K562 (cell line): ENCODE measurements around the gene SYCP3. TPM values are rescaled to one million over a fixed set of nuclear protein-coding genes. Genes with fewer than 3 reads are reported as not detected.

ENCODE experiments used
- ATAC-seq: fragments of 200-7000 bp; cut with Tn5 transposase; 3 replicates; pipeline ENCODE4 v1.9.1; 2020; ENCODE audit warnings: moderate library complexity
- BruUV-seq: library from RNA; stranded (reverse); fragments of 400-500 nt; replicated peaks from 2 replicates; lab custom pipeline; 2021; lab: Mats Ljungman, UMichigan
- CTCF ChIA-PET: fragments of 300-600 bp; formaldehyde crosslinking; extraction: SDS; loops from one replicate; lab custom pipeline; 2021; ENCODE audit warnings: low intra/inter-chr PET ratio; lab: Yijun Ruan, JAX
- POLR2A ChIA-PET: fragments of 300-600, 350-650 bp; sonication (Branson Sonifier 250); formaldehyde crosslinking; extraction: SDS; loops from one replicate; lab custom pipeline; 2021; ENCODE audit warnings: antibody characterized with exemption, inconsistent platforms; lab: Yijun Ruan, JAX
- DNase-seq, 4 experiments: peaks; one replicate each; pipeline versions ENCODE4 v3.0.0 to v3.0.0-alpha.2; 2011 to 2018; ENCODE audit warnings: low spot score in 3 of 4, mixed read lengths in 3 of 4; ENCODE audit errors: extremely low read depth in 1 of 4
- FAIRE-seq: peaks from 2 replicates; lab custom pipeline; 2011; peaks lifted over from hg19 to GRCh38; lab: Jason Lieb, UNC
- H2AFZ ChIP-seq: 2 replicates; pipeline ENCODE4 v1.6.0; 2011; ENCODE audit warnings: low read depth, low read length, control low read depth, inconsistent platforms
- H3K27ac ChIP-seq: fragments of 200-600 bp; 3 replicates; pipeline ENCODE4 v1.8.0; 2011; ENCODE audit warnings: low read depth, mild to moderate bottlenecking, control low read depth, inconsistent platforms, low read length, moderate library complexity, mixed read lengths; ENCODE audit errors: extremely low read depth
- H3K27me3 ChIP-seq, 2 experiments: fragments of 300-600 bp in 1 of 2; 2 replicates in 1 of 2; 3 replicates in 1 of 2; pipeline versions ENCODE4 v1.6.0 to v1.8.0; 2011; ENCODE audit warnings: inconsistent platforms in 2 of 2, low read length in 2 of 2, mild to moderate bottlenecking in 1 of 2, mixed read lengths in 1 of 2, moderate library complexity in 1 of 2; ENCODE audit not compliant: control insufficient read depth in 2 of 2, insufficient read depth in 2 of 2
- H3K36me3 ChIP-seq: fragments of 300-600 bp; 3 replicates; pipeline ENCODE4 v1.8.0; 2011; ENCODE audit warnings: mild to moderate bottlenecking, low read length, inconsistent platforms; ENCODE audit not compliant: control insufficient read depth, insufficient read depth
- H3K4me1 ChIP-seq, 2 experiments: fragments of 200-600 bp in 1 of 2; replicated peaks in 1 of 2; 2 replicates in 1 of 2; 3 replicates in 1 of 2; pipeline versions ENCODE4 v1.5.1 to v1.8.0; 2011; ENCODE audit warnings: inconsistent platforms in 2 of 2, low read length in 2 of 2, mild to moderate bottlenecking in 1 of 2, mixed read lengths in 1 of 2, moderate library complexity in 1 of 2; ENCODE audit not compliant: control insufficient read depth in 2 of 2, insufficient read depth in 2 of 2
- H3K4me2 ChIP-seq: 2 replicates; pipeline ENCODE4 v1.6.1; 2011; ENCODE audit warnings: low read length, control low read depth, inconsistent platforms, mixed read lengths; ENCODE audit not compliant: insufficient read depth
- H3K4me3 ChIP-seq: fragments of 200-600 bp; sonication (generic), shearing (Covaris generic); 2 replicates; pipeline ENCODE4 v1.5.1; 2016; ENCODE audit warnings: control low read depth, inconsistent platforms
- H3K79me2 ChIP-seq: fragments of 200-600 bp; 3 replicates; pipeline ENCODE4 v1.8.0; 2011; ENCODE audit warnings: low read length, inconsistent platforms; ENCODE audit not compliant: control insufficient read depth, insufficient read depth
- H3K9ac ChIP-seq, 2 experiments: 2 replicates each; pipeline versions ENCODE4 v1.6.0 to v1.6.1; 2011; ENCODE audit warnings: low read depth in 2 of 2, low read length in 2 of 2, control low read depth in 1 of 2, inconsistent platforms in 1 of 2, mild to moderate bottlenecking in 1 of 2, mixed read lengths in 1 of 2; ENCODE audit not compliant: insufficient read depth in 1 of 2
- H3K9me1 ChIP-seq: one replicate; pipeline ENCODE4 v1.6.0; 2011; ENCODE audit warnings: inconsistent platforms, mild to moderate bottlenecking, low read length, moderate library complexity; ENCODE audit not compliant: control insufficient read depth, insufficient read depth
- H3K9me3 ChIP-seq: replicated peaks from 2 replicates; pipeline ENCODE4 v1.5.1; 2011; ENCODE audit warnings: low read depth, low read length, inconsistent platforms; ENCODE audit not compliant: control insufficient read depth, insufficient read depth
- H4K20me1 ChIP-seq: replicated peaks from 2 replicates; pipeline ENCODE4 v1.6.1; 2011; ENCODE audit warnings: low read length, inconsistent platforms, mixed read lengths; ENCODE audit not compliant: control insufficient read depth, insufficient read depth
- GATAD2A ChIP-seq: fragments of 450-650 bp; IDR thresholded peaks from 2 replicates; pipeline ENCODE4 v1.6.1; 2017
- HEY1 ChIP-seq: fragments of 250-450 bp; sonication (Bioruptor Pico); IDR thresholded peaks from 2 replicates; pipeline ENCODE4 v1.5.0; 2020; ENCODE audit warnings: mild to moderate bottlenecking, moderate library complexity, borderline replicate concordance
- HSF4 ChIP-seq: fragments of 250-450 bp; sonication (Bioruptor Pico); IDR thresholded peaks from 2 replicates; pipeline ENCODE4 v2.1.2; 2022; ENCODE audit warnings: mild to moderate bottlenecking, moderate library complexity, borderline replicate concordance
- TAF7 ChIP-seq: fragments of 450-650 bp; IDR thresholded peaks from 2 replicates; pipeline ENCODE4 v1.6.1; 2016; ENCODE audit warnings: missing genetic modification characterization, missing compliant biosample characterization
- ZNF586 ChIP-seq: fragments of 450-650 bp; formaldehyde crosslinking; conservative IDR thresholded peaks from 2 replicates; pipeline ENCODE4 v1.4.0; 2020; ENCODE audit warnings: mild to moderate bottlenecking, moderate library complexity
- WGBS: fragments of 100-300 bp; shearing (Covaris generic); methylation state at CpG from one replicate; pipeline ENCODE4 v1.1.6; 2016; ENCODE audit warnings: low coverage, mixed read lengths; ENCODE audit not compliant: insufficient coverage; ENCODE audit errors: missing lambda C conversion rate; 5-methylcytosine and 5-hydroxymethylcytosine counted together
- in situ Hi-C: fragments of 300-500 bp; cut with MboI; formaldehyde crosslinking; loops from 4 replicates; pipeline ENCODE4 v1.15.0; 2018; ENCODE audit warnings: inconsistent platforms, mixed read lengths
- intact Hi-C: fragments of 100-400 bp; cut with micrococcal nuclease; formaldehyde crosslinking; loops from 2 replicates; pipeline ENCODE4 v1.14.2; 2022
- polyA plus RNA-seq, 8 experiments: library from polyadenylated mRNA; depleted of rRNA in 4 of 8; stranded (reverse) in 5 of 8; unstranded in 3 of 8; fragments of >200 nt; fragmentation: Nextera tagmentation in 2 of 8; fragmentation: Illumina TruSeq in 1 of 8; extraction: Ambion mirVana in 2 of 8; extraction: Trizol in 1 of 8; gene quantifications; 2 replicates each; pipeline versions ENCODE4 v1.2.1 to v1.2.3, GENCODE V29; 2011 to 2014; ENCODE audit warnings: inconsistent platforms in 1 of 8, missing spikeins in 1 of 8
- total RNA-seq, 7 experiments: library from RNA; depleted of rRNA in 6 of 7; stranded (reverse); fragments of >200 nt in 6 of 7; fragmentation: Illumina TruSeq in 2 of 7; extraction: Trizol in 2 of 7; gene quantifications; 2 replicates each; pipeline versions ENCODE4 v1.2.1 to v1.2.3, GENCODE V29; 2011 to 2021; ENCODE audit warnings: low replicate concordance in 1 of 7
- TF ChIP-seq, protein P1 (sequence below): fragments of 450-650 bp; formaldehyde crosslinking; conservative IDR thresholded peaks from 2 replicates; pipeline ENCODE4 v1.4.0; 2022; ENCODE audit warnings: mild to moderate bottlenecking, missing genetic modification characterization
- TF ChIP-seq, protein P2 (sequence below), 2 experiments: fragments of 450-650 bp; IDR thresholded peaks; 2 replicates each; pipeline ENCODE4 v1.6.1; 2018; ENCODE audit warnings: mild to moderate bottlenecking in 2 of 2, low read depth in 1 of 2; ENCODE audit not compliant: partially characterized antibody in 2 of 2
- TF ChIP-seq, protein P3 (sequence below): sonication (generic); formaldehyde crosslinking; IDR thresholded peaks from 2 replicates; pipeline ENCODE4 v1.8.0; 2022; ENCODE audit warnings: mild to moderate bottlenecking, missing genetic modification reagents
- TF ChIP-seq, protein P4 (sequence below): fragments of 250-450 bp; sonication (Bioruptor Pico); IDR thresholded peaks from 2 replicates; pipeline ENCODE4 v1.4.0; 2020; ENCODE audit warnings: mild to moderate bottlenecking, moderate library complexity

The SYCP3 gene
- total and polyA plus RNA-seq, 9 of the 15 experiments (the other 6 are each of a cell fraction or from before 2014, with no cell fraction given) = 0.11 to 0.25 (median 0.22) TPM; not detected in 4

DNA sequence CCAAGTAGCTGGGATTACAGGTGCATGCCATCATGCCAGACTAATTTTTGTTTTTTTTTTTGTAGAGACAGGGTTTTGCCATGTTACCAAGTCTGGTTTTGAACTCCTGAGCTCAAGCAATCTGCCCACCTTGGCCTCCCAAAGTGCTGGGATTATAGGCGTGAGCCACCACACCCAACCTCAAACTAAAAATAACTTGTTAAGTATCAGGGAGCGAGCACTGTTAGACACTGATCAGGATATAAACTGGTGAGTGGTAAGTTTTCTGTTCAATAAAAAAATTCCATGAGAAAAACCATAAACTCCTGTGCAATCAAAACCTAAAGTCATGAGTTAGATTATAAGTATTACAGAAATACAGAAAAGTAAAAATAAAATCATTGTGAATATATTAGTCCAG is 44.6 kb upstream of the SYCP3 start (continued):
- TF ChIP-seq, protein P1, sequence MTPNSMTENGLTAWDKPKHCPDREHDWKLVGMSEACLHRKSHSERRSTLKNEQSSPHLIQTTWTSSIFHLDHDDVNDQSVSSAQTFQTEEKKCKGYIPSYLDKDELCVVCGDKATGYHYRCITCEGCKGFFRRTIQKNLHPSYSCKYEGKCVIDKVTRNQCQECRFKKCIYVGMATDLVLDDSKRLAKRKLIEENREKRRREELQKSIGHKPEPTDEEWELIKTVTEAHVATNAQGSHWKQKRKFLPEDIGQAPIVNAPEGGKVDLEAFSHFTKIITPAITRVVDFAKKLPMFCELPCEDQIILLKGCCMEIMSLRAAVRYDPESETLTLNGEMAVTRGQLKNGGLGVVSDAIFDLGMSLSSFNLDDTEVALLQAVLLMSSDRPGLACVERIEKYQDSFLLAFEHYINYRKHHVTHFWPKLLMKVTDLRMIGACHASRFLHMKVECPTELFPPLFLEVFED (CRISPR knock-in tag) = no peak
- TF ChIP-seq GATAD2A = no peak
- TF ChIP-seq ZNF586 (CRISPR knock-in tag) = no peak
- no peak for TF ChIP-seq TAF7 (tag)

DNA sequence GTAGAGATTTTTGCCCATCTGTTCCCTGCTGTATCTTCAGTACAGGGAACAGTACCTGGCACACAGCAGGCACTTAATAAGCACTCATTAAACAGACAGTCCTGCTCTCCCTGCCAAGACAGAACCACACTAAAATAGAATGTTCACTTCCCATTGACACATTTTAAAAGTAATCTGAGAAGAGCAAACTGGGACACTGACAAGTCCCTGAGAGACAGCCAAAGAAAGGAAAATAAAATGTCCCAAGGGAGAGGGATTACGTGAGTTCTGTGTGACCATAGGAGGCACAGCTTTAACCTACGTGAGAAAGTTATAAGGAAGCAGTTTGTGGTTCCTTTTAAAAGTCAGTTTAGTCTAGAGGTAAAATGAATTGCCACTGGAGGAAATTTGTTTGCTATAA is 43.9 kb upstream of the SYCP3 start:
- in situ Hi-C loops = no loop called here
- Histone ChIP-seq H4K20me1 (no peaks in the 10 kb centered on the region), H3K4me1 (no peaks in the 10 kb centered on the region), H3K9me1 (no peaks in the 10 kb centered on the region), H3K4me2 (no peak overlapping the region), H3K79me2 (no peaks in the 10 kb centered on the region), H3K9ac (no peak overlapping the region), H3K27me3 (no peaks in the 10 kb centered on the region), H2AFZ (no peak overlapping the region), H3K36me3 (peaks cover 20% of the 10 kb centered on the region; the same call in 1 of the 3 replicates), H3K9me3 (no peaks in the 10 kb centered on the region), H3K4me3 (no peak overlapping the region), H3K27ac (no peak overlapping the region)
- no peak for DNase-seq
- intact Hi-C loops = no loop called here
- ChIA-PET POLR2A (interaction anchor here (1.2 kb wide), 2 partner anchors 9 to 43 kb away, joined by 3 read pairs; no protein-coding TSS in a partner anchor), CTCF (no interaction called here)
- BruUV-seq = no TSS peak
- FAIRE-seq = no peak
- no peak for ATAC-seq
- WGBS = 75% methylated on average over 2 of the region's 2 CpGs
- TF ChIP-seq HEY1 (no peak), HSF4 (CRISPR knock-in tag) (no peak)
- TF ChIP-seq, protein P2, sequence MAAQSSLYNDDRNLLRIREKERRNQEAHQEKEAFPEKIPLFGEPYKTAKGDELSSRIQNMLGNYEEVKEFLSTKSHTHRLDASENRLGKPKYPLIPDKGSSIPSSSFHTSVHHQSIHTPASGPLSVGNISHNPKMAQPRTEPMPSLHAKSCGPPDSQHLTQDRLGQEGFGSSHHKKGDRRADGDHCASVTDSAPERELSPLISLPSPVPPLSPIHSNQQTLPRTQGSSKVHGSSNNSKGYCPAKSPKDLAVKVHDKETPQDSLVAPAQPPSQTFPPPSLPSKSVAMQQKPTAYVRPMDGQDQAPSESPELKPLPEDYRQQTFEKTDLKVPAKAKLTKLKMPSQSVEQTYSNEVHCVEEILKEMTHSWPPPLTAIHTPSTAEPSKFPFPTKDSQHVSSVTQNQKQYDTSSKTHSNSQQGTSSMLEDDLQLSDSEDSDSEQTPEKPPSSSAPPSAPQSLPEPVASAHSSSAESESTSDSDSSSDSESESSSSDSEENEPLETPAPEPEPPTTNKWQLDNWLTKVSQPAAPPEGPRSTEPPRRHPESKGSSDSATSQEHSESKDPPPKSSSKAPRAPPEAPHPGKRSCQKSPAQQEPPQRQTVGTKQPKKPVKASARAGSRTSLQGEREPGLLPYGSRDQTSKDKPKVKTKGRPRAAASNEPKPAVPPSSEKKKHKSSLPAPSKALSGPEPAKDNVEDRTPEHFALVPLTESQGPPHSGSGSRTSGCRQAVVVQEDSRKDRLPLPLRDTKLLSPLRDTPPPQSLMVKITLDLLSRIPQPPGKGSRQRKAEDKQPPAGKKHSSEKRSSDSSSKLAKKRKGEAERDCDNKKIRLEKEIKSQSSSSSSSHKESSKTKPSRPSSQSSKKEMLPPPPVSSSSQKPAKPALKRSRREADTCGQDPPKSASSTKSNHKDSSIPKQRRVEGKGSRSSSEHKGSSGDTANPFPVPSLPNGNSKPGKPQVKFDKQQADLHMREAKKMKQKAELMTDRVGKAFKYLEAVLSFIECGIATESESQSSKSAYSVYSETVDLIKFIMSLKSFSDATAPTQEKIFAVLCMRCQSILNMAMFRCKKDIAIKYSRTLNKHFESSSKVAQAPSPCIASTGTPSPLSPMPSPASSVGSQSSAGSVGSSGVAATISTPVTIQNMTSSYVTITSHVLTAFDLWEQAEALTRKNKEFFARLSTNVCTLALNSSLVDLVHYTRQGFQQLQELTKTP (IDR thresholded peaks at IDR 0.05; ENCODE audit: low read depth in 1 of 2, partially characterized antibody in 2 of 2) = no peak
- TF ChIP-seq, protein P3, sequence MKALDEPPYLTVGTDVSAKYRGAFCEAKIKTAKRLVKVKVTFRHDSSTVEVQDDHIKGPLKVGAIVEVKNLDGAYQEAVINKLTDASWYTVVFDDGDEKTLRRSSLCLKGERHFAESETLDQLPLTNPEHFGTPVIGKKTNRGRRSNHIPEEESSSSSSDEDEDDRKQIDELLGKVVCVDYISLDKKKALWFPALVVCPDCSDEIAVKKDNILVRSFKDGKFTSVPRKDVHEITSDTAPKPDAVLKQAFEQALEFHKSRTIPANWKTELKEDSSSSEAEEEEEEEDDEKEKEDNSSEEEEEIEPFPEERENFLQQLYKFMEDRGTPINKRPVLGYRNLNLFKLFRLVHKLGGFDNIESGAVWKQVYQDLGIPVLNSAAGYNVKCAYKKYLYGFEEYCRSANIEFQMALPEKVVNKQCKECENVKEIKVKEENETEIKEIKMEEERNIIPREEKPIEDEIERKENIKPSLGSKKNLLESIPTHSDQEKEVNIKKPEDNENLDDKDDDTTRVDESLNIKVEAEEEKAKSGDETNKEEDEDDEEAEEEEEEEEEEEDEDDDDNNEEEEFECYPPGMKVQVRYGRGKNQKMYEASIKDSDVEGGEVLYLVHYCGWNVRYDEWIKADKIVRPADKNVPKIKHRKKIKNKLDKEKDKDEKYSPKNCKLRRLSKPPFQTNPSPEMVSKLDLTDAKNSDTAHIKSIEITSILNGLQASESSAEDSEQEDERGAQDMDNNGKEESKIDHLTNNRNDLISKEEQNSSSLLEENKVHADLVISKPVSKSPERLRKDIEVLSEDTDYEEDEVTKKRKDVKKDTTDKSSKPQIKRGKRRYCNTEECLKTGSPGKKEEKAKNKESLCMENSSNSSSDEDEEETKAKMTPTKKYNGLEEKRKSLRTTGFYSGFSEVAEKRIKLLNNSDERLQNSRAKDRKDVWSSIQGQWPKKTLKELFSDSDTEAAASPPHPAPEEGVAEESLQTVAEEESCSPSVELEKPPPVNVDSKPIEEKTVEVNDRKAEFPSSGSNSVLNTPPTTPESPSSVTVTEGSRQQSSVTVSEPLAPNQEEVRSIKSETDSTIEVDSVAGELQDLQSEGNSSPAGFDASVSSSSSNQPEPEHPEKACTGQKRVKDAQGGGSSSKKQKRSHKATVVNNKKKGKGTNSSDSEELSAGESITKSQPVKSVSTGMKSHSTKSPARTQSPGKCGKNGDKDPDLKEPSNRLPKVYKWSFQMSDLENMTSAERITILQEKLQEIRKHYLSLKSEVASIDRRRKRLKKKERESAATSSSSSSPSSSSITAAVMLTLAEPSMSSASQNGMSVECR (CRISPR knock-in tag) = no peak
- TF ChIP-seq, protein P4, sequence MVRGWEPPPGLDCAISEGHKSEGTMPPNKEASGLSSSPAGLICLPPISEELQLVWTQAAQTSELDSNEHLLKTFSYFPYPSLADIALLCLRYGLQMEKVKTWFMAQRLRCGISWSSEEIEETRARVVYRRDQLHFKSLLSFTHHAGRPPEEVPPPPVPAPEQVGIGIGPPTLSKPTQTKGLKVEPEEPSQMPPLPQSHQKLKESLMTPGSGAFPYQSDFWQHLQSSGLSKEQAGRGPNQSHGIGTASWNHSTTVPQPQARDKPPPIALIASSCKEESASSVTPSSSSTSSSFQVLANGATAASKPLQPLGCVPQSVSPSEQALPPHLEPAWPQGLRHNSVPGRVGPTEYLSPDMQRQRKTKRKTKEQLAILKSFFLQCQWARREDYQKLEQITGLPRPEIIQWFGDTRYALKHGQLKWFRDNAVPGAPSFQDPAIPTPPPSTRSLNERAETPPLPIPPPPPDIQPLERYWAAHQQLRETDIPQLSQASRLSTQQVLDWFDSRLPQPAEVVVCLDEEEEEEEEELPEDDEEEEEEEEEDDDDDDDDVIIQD (CRISPR knock-in tag) = no peak
